Osteoblast (primary cell): ENCODE measurements around the gene TMEM179. TPM values are rescaled to one million over a fixed set of nuclear protein-coding genes. Genes with fewer than 3 reads are reported as not detected.

Source experiments
- DNase-seq: peaks from one replicate; pipeline ENCODE4 v3.0.0; 2011; ENCODE audit warnings: low spot score, mixed read lengths; ENCODE audit not compliant: insufficient read length; ENCODE audit errors: missing footprints
- H2AFZ ChIP-seq: 2 replicates; pipeline ENCODE4 v1.6.0; 2011; ENCODE audit warnings: mild to moderate bottlenecking, low read length
- H3K27ac ChIP-seq: 2 replicates; pipeline ENCODE4 v1.5.1; 2011; ENCODE audit warnings: mild to moderate bottlenecking, low read depth, low read length, moderate library complexity
- H3K27me3 ChIP-seq: 2 replicates; pipeline ENCODE4 v1.6.0; 2012; ENCODE audit warnings: mild to moderate bottlenecking, control low read depth, inconsistent platforms, low read length, moderate library complexity; ENCODE audit not compliant: insufficient read depth
- H3K36me3 ChIP-seq: 2 replicates; pipeline ENCODE4 v1.5.1; 2011; ENCODE audit warnings: mild to moderate bottlenecking, low read length, control low read depth, moderate library complexity; ENCODE audit not compliant: insufficient read depth
- H3K4me1 ChIP-seq: 2 replicates; pipeline ENCODE4 v1.5.1; 2011; ENCODE audit warnings: mild to moderate bottlenecking, low read length, control low read depth, moderate library complexity; ENCODE audit not compliant: insufficient read depth
- H3K4me2 ChIP-seq: 2 replicates; pipeline ENCODE4 v1.6.0; 2011; ENCODE audit warnings: mild to moderate bottlenecking, low read length; ENCODE audit not compliant: insufficient read depth
- H3K4me3 ChIP-seq: fragments of 200-600 bp; sonication (generic); 3 replicates; pipeline ENCODE4 v1.5.1; 2012; ENCODE audit warnings: mild to moderate bottlenecking, low read length, inconsistent platforms; ENCODE audit not compliant: insufficient read depth
- H3K79me2 ChIP-seq: 2 replicates; pipeline ENCODE4 v1.6.0; 2012; ENCODE audit warnings: mild to moderate bottlenecking, low read length, control low read depth, inconsistent platforms; ENCODE audit not compliant: insufficient read depth
- H3K9me3 ChIP-seq: 2 replicates; pipeline ENCODE4 v1.5.1; 2011; ENCODE audit warnings: low read depth, low read length, control low read depth
- H4K20me1 ChIP-seq: 2 replicates; pipeline ENCODE4 v1.6.0; 2012; ENCODE audit warnings: mild to moderate bottlenecking, low read length, control low read depth; ENCODE audit not compliant: insufficient read depth
- total RNA-seq: library from RNA; depleted of rRNA; stranded (reverse); fragments of >200 nt; gene quantifications from 2 replicates; pipeline ENCODE4 v1.2.3, GENCODE V29; 2012
- TF ChIP-seq, protein P1 (sequence below): IDR thresholded peaks from 2 replicates; pipeline ENCODE4 v1.5.1; 2011; ENCODE audit warnings: mild to moderate bottlenecking, low read depth, low read length, moderate library complexity; ENCODE audit errors: extremely low read depth

TMEM179 gene
- total RNA-seq, 1 donor, result not detected

DNA sequence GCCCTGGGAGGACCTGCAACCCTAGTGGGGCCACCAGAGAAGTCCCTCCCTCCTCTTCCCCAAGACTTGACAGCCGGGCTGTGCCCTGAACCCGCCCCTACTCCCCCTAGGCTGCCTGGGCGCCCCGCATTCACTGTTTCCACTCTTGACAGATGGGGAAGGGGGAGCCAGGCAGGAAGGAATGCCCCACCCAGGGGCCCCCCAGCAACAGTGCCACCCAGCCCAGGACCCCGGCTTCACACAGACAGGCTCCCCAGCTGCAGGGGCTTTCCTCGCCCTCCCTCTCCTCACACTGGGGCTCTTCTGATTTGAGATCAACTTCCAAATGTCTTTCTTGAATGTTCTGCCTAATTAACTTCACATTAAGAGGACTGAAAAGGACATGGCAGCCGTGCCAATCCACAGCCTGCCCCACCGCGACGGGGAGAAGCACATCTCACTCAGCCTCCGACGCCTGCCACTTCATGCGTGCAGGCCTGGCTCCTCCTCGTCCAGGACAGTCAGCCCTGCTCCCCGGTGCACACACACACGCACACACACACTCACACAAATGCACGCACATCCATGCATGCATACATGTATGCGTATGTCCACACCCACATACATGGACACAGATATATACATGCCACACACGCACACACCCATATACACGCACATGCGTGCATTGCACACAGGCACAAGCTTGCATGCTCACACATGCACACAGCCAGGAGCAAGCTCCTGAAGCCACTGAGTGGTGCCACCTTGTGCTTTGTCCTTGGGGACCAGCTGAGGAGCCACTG, 44.6 kb downstream of the TMEM179 start:
- no peak overlapping the region for H3K4me3 ChIP-seq
- TF ChIP-seq, protein P1, sequence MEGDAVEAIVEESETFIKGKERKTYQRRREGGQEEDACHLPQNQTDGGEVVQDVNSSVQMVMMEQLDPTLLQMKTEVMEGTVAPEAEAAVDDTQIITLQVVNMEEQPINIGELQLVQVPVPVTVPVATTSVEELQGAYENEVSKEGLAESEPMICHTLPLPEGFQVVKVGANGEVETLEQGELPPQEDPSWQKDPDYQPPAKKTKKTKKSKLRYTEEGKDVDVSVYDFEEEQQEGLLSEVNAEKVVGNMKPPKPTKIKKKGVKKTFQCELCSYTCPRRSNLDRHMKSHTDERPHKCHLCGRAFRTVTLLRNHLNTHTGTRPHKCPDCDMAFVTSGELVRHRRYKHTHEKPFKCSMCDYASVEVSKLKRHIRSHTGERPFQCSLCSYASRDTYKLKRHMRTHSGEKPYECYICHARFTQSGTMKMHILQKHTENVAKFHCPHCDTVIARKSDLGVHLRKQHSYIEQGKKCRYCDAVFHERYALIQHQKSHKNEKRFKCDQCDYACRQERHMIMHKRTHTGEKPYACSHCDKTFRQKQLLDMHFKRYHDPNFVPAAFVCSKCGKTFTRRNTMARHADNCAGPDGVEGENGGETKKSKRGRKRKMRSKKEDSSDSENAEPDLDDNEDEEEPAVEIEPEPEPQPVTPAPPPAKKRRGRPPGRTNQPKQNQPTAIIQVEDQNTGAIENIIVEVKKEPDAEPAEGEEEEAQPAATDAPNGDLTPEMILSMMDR, result no peak
- no peaks in the 10 kb centered on the region for H3K9me3 ChIP-seq
- H2AFZ ChIP-seq, result no peak overlapping the region
- DNase-seq, result peak; percentile 72
- no peaks in the 10 kb centered on the region for H3K4me1 ChIP-seq
- H3K79me2 ChIP-seq, result no peaks in the 10 kb centered on the region
- H4K20me1 ChIP-seq, result no peaks in the 10 kb centered on the region
- no peaks in the 10 kb centered on the region for H3K27me3 ChIP-seq
- H3K4me2 ChIP-seq, result no peak overlapping the region
- H3K27ac ChIP-seq, result no peak overlapping the region
- H3K36me3 ChIP-seq, result no peaks in the 10 kb centered on the region

DNA sequence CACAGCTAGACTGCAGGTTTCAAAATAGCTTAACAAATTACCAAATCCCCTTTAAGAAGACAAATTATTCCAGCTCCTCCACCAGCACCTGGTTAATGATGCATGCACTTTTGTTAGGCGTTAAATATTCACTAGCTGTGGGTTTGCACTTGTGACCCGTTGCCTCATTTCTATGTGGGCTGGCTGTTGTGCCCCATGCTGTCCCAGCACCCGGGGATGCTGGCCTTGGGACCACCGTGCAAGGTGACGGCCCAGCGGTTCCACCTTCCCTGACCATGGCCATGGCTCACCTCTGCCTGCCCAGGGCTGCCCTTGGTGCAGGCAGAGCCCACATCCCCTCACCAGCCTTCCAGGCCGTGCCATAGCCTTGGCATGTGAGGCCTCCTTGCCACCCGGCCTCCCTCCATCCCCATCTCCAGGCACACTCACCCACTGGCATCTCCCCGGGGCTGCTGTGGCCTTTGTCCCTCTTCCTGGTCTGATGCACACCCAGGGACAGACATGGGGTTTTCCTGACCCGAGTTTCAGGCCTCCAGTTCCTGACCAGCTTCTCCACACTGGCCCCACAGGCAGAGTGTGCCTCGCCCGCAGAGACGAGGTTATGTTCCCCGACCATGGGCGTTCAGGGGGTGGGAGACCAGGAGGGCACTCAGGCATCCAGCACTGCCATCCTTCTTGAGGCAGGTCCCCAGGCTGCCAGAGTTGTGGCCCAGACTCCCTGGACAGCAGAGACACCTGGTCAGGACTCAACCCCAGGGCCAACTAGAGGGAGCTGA, 45.4 kb downstream of the TMEM179 start:
- Histone ChIP-seq H3K27ac (no peak overlapping the region), H3K4me3 (no peak overlapping the region), H2AFZ (no peak overlapping the region), H4K20me1 (no peaks in the 10 kb centered on the region), H3K27me3 (no peaks in the 10 kb centered on the region), H3K4me1 (no peaks in the 10 kb centered on the region), H3K4me2 (no peak overlapping the region), H3K9me3 (no peaks in the 10 kb centered on the region), H3K36me3 (no peaks in the 10 kb centered on the region), H3K79me2 (no peaks in the 10 kb centered on the region)
- peak; percentile 77 for DNase-seq
- TF ChIP-seq, protein P1, result no peak

DNA sequence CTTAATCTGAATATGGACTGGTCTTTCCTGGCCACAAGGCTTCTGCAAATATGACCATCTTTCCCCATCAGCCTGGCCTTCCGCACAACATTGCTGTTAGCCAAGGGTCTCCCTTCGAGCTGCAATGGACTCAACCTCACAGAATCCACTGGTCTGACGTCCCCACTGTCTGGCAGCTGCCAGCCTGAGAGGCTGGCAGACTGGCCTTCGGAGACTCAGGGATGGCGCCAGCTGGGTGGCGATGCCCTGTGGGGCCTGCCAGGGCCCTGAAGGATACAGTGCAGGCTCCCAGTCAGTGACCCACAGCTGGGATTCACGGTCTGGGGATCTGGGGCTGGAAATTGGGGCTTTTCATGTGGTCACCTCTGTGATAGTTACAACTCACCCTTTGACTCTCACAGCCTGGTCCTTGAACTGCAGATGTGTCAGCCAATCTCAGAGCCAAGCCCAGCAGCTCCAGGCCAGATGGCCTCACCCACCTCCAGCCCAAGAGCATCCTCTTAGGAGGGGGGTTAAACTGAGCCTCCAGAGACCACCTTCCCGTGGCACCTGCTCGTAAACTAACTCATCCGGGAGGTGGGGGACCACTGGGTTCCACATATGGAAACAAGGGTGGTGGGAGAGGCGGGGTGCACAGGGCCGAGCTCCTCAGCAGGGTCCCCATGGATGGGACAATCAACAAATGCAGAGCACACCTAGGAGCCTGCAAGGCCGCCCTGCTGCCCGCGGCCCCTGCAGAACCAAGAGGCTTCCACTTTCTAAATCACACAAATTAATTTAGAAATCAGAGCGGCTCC, 46.1 kb downstream of the TMEM179 start:
- TF ChIP-seq, protein P1, result no peak
- H3K27me3 ChIP-seq, result no peaks in the 10 kb centered on the region

GRCh38 chr14:104557766-104558165, 46.8 kb downstream of the TMEM179 start:
- TF ChIP-seq, protein P1, result no peak

More for the DNA sequence above, 46.1 kb downstream of the TMEM179 start:
- H3K4me1 ChIP-seq, result no peaks in the 10 kb centered on the region
- H3K79me2 ChIP-seq, result no peaks in the 10 kb centered on the region
- no peak overlapping the region for H2AFZ ChIP-seq
- H3K36me3 ChIP-seq, result no peaks in the 10 kb centered on the region
- no peaks in the 10 kb centered on the region for H3K9me3 ChIP-seq
- no peak overlapping the region for H3K4me2 ChIP-seq
- peak; percentile 62 for DNase-seq
- H3K4me3 ChIP-seq, result no peak overlapping the region
- H4K20me1 ChIP-seq, result no peaks in the 10 kb centered on the region
- no peak overlapping the region for H3K27ac ChIP-seq

More at GRCh38 chr14:104557766-104558165, 46.8 kb downstream of the TMEM179 start:
- H3K27ac ChIP-seq, result no peak overlapping the region
- DNase-seq, result peak; percentile 64
- no peak overlapping the region for H3K4me3 ChIP-seq
- H4K20me1 ChIP-seq, result no peaks in the 10 kb centered on the region
- no peaks in the 10 kb centered on the region for H3K27me3 ChIP-seq
- no peaks in the 10 kb centered on the region for H3K4me1 ChIP-seq
- H3K36me3 ChIP-seq, result no peaks in the 10 kb centered on the region
- H3K9me3 ChIP-seq, result no peaks in the 10 kb centered on the region
- no peaks in the 10 kb centered on the region for H3K79me2 ChIP-seq
- no peak overlapping the region for H3K4me2 ChIP-seq
- H2AFZ ChIP-seq, result no peak overlapping the region
